Neural cell (in vitro differentiated cells): ENCODE data around the gene GLCE. TPM values are rescaled to one million over a fixed set of nuclear protein-coding genes. Genes with fewer than 3 reads are reported as not detected.

Source experiments
- H2AFZ ChIP-seq: fragments of 200-600, 300-800 bp; sonication (generic), shearing (Covaris generic); 2 replicates; pipeline ENCODE4 v1.6.0; 2014; ENCODE audit warnings: low read depth, mild to moderate bottlenecking, antibody characterized with exemption, low read length, moderate library complexity
- H3F3A ChIP-seq: fragments of 200-600 bp; shearing (Covaris generic); 2 replicates; pipeline ENCODE4 v1.6.1; 2016; ENCODE audit warnings: mild to moderate bottlenecking, moderate library complexity, mixed read lengths, antibody characterized with exemption, low read length; ENCODE audit not compliant: insufficient read depth, poor library complexity, severe bottlenecking
- H3K27ac ChIP-seq: fragments of 200-600, 300-800 bp; sonication (generic), shearing (Covaris generic); 2 replicates; pipeline ENCODE4 v1.5.1; 2014; ENCODE audit warnings: mild to moderate bottlenecking, low read length, moderate library complexity
- H3K27me3 ChIP-seq: fragments of 300-800, 200-600 bp; sonication (generic), shearing (Covaris generic); 2 replicates; pipeline ENCODE4 v1.6.0; 2014; ENCODE audit warnings: mild to moderate bottlenecking, low read depth, low read length, moderate library complexity; ENCODE audit not compliant: insufficient read depth
- H3K36me3 ChIP-seq: fragments of 300-800, 200-600 bp; sonication (generic), shearing (Covaris generic); 2 replicates; pipeline ENCODE4 v1.5.1; 2014; ENCODE audit warnings: mild to moderate bottlenecking, antibody characterized with exemption, low read length, moderate library complexity; ENCODE audit not compliant: insufficient read depth
- H3K4me2 ChIP-seq: fragments of 300-800, 200-600 bp; sonication (generic), shearing (Covaris generic); 2 replicates; pipeline ENCODE4 v1.6.0; 2014; ENCODE audit warnings: mild to moderate bottlenecking, low read length
- H3K4me3 ChIP-seq: fragments of 300-800, 200-600 bp; sonication (generic), shearing (Covaris generic); 2 replicates; pipeline ENCODE4 v1.5.1; 2014; ENCODE audit warnings: mild to moderate bottlenecking, low read length, moderate library complexity
- H3K79me2 ChIP-seq: fragments of 200-600 bp; shearing (Covaris generic); replicated peaks from 2 replicates; pipeline ENCODE4 v1.6.0; 2014; ENCODE audit warnings: mild to moderate bottlenecking, low read length, moderate library complexity; ENCODE audit not compliant: insufficient read depth
- H3K9ac ChIP-seq: fragments of 300-800, 200-600 bp; sonication (generic), shearing (Covaris generic); 2 replicates; pipeline ENCODE4 v1.6.1; 2016; ENCODE audit warnings: mild to moderate bottlenecking, low read length, mixed read lengths
- H3K9me2 ChIP-seq: fragments of 200-600 bp; shearing (Covaris generic); 2 replicates; pipeline ENCODE4 v1.6.1; 2016; ENCODE audit warnings: mild to moderate bottlenecking, low read length, mixed read lengths; ENCODE audit not compliant: insufficient read depth
- H3K9me3 ChIP-seq: fragments of 200-600, 300-800 bp; sonication (generic), shearing (Covaris generic); 2 replicates; pipeline ENCODE4 v1.6.1; 2016; ENCODE audit warnings: mild to moderate bottlenecking, mixed run types, low read length, moderate library complexity, mixed read lengths
- H4K20me1 ChIP-seq: fragments of 200-600 bp; shearing (Covaris generic); 2 replicates; pipeline ENCODE4 v1.6.1; 2016; ENCODE audit warnings: mild to moderate bottlenecking, mixed run types; ENCODE audit not compliant: insufficient read depth
- EP300 ChIP-seq: fragments of 450-650 bp; conservative IDR thresholded peaks from 2 replicates; pipeline ENCODE4 v1.6.1; 2014; ENCODE audit warnings: antibody characterized with exemption, mild to moderate bottlenecking, moderate library complexity; ENCODE audit not compliant: poor library complexity, severe bottlenecking
- EZH2 ChIP-seq: fragments of 200-600, 300-800 bp; shearing (Covaris generic), sonication (generic); IDR thresholded peaks from 2 replicates; pipeline ENCODE4 v1.6.1; 2014; ENCODE audit warnings: antibody characterized with exemption, low read length, borderline replicate concordance, mild to moderate bottlenecking; ENCODE audit not compliant: insufficient read depth, poor library complexity, severe bottlenecking
- MXI1 ChIP-seq: fragments of 450-650 bp; conservative IDR thresholded peaks from 2 replicates; pipeline ENCODE4 v1.6.1; 2014; ENCODE audit warnings: antibody characterized with exemption, mild to moderate bottlenecking; ENCODE audit not compliant: poor library complexity, severe bottlenecking
- POLR2AphosphoS5 ChIP-seq: IDR thresholded peaks from 2 replicates; pipeline ENCODE4 v1.6.1; 2012
- RAD21 ChIP-seq: fragments of 450-650 bp; conservative IDR thresholded peaks from 2 replicates; pipeline ENCODE4 v1.6.1; 2014; ENCODE audit warnings: antibody characterized with exemption, mild to moderate bottlenecking, moderate library complexity
- REST ChIP-seq: IDR thresholded peaks from 2 replicates; pipeline ENCODE4 v1.6.1; 2012; ENCODE audit warnings: borderline replicate concordance
- SMC3 ChIP-seq: fragments of 450-650 bp; conservative IDR thresholded peaks from 2 replicates; pipeline ENCODE4 v1.6.1; 2014; ENCODE audit warnings: antibody characterized with exemption, mild to moderate bottlenecking, moderate library complexity; ENCODE audit not compliant: poor library complexity
- TAF1 ChIP-seq: IDR thresholded peaks from 2 replicates; pipeline ENCODE4 v1.6.1; 2012; ENCODE audit warnings: low read depth
- polyA plus RNA-seq: library from polyadenylated mRNA; depleted of rRNA; stranded (reverse); fragments of >200 nt; gene quantifications from 2 replicates; pipeline ENCODE4 v1.2.3, GENCODE V29; 2014

GLCE gene
- polyA plus RNA-seq, 1 donor from 2014 or later, result 31.5 TPM

- no peaks in the 10 kb centered on the region for H3K9me3 ChIP-seq
- no peaks in the 10 kb centered on the region for H3K9me2 ChIP-seq
- H3K36me3 ChIP-seq, result no peaks in the 10 kb centered on the region
- H3K27me3 ChIP-seq, result no peaks in the 10 kb centered on the region
- H2AFZ ChIP-seq, result no peak overlapping the region
- no peak overlapping the region for H3K4me2 ChIP-seq
- H4K20me1 ChIP-seq, result no peaks in the 10 kb centered on the region
- peaks cover 2% of the 10 kb centered on the region for H3K79me2 ChIP-seq
- no peak overlapping the region for H3K27ac ChIP-seq
- H3F3A ChIP-seq, result no peaks in the 10 kb centered on the region
- H3K4me3 ChIP-seq, result no peak overlapping the region
- H3K9ac ChIP-seq, result no peak overlapping the region
- no peak for TF ChIP-seq TAF1
These were observed 40.7 kb downstream of the GLCE start for GRCh38 chr15:69200832-69201745.

GRCh38 chr15:69206079-69206478 is 45.6 kb downstream of the GLCE start:
- Histone ChIP-seq H2AFZ (no peak overlapping the region), H3K9me3 (no peaks in the 10 kb centered on the region), H3K27me3 (no peaks in the 10 kb centered on the region), H3K4me2 (no peak overlapping the region), H3K79me2 (no peaks in the 10 kb centered on the region), H3K9ac (no peak overlapping the region), H3K4me3 (no peak overlapping the region), H3K9me2 (no peaks in the 10 kb centered on the region), H4K20me1 (no peaks in the 10 kb centered on the region), H3K36me3 (no peaks in the 10 kb centered on the region), H3K27ac (no peak overlapping the region), H3F3A (no peaks in the 10 kb centered on the region)
- TF ChIP-seq MXI1 (no peak), TAF1 (no peak), RAD21 (no peak), REST (no peak), POLR2AphosphoS5 (no peak), EP300 (no peak), EZH2 (no peak), SMC3 (no peak)

- Histone ChIP-seq H3K79me2 (no peaks in the 10 kb centered on the region), H4K20me1 (no peaks in the 10 kb centered on the region), H3K9ac (no peak overlapping the region), H3F3A (no peaks in the 10 kb centered on the region), H3K9me3 (no peaks in the 10 kb centered on the region), H3K27ac (no peak overlapping the region), H3K27me3 (no peaks in the 10 kb centered on the region), H3K4me2 (no peak overlapping the region), H2AFZ (no peak overlapping the region), H3K4me3 (no peak overlapping the region), H3K9me2 (no peaks in the 10 kb centered on the region), H3K36me3 (no peaks in the 10 kb centered on the region)
- no peak for TF ChIP-seq RAD21
These were observed 49.2 kb downstream of the GLCE start for GRCh38 chr15:69209661-69210060.
